Esophagus muscularis mucosa (tissue), 3 donors: Measurements from ENCODE around the gene EPAS1.

Experiments used
- POLR2AphosphoS5 ChIP-seq, 2 donors: sonication (generic); formaldehyde crosslinking; IDR thresholded peaks; one replicate each; pipeline ENCODE4 v1.6.1; 2017; ENCODE audit warnings: antibody characterized with exemption in 2 of 2
- TF ChIP-seq, protein P1 (sequence below), 3 experiments: fragments of 200-600 bp in 2 of 3; fragments of 450-650 bp in 1 of 3; sonication (generic) in 2 of 3; IDR thresholded peaks; one replicate each; pipeline ENCODE4 v1.5.1; 2017 to 2019; ENCODE audit warnings: antibody characterized with exemption in 3 of 3, mild to moderate bottlenecking in 2 of 3, moderate library complexity in 1 of 3

DNA sequence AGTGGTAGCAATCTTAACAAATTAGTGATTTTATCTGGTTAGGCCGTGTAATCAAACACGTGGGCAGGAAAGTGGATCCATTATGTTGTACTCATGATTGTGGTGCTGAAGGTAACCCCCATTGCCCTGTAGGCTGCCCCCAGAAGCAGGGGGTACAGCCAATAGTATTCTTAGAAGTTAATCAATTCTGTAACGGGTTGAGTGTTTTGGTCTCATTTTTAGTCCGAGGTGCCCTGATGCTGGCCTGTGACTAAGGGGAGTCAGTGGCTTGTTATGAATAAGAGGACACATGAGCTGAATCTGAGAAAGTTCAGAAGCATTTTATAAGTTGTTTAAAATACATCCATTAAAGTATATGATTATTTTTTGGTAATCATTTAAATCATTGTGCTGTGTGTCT, 8.6 kb downstream of the EPAS1 start:
- TF ChIP-seq, protein P1, sequence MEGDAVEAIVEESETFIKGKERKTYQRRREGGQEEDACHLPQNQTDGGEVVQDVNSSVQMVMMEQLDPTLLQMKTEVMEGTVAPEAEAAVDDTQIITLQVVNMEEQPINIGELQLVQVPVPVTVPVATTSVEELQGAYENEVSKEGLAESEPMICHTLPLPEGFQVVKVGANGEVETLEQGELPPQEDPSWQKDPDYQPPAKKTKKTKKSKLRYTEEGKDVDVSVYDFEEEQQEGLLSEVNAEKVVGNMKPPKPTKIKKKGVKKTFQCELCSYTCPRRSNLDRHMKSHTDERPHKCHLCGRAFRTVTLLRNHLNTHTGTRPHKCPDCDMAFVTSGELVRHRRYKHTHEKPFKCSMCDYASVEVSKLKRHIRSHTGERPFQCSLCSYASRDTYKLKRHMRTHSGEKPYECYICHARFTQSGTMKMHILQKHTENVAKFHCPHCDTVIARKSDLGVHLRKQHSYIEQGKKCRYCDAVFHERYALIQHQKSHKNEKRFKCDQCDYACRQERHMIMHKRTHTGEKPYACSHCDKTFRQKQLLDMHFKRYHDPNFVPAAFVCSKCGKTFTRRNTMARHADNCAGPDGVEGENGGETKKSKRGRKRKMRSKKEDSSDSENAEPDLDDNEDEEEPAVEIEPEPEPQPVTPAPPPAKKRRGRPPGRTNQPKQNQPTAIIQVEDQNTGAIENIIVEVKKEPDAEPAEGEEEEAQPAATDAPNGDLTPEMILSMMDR (IDR thresholded peaks at IDR 0.05), result no peak
- TF ChIP-seq POLR2AphosphoS5 (IDR thresholded peaks at IDR 0.05), result no peak
